Measurements from ENCODE around the gene MISP3.

The MISP3 gene

GRCh38 chr19:14119644-14120496 is 47.3 kb downstream of the MISP3 start:
- no peak for DNase-seq (ENCODE audit: low read depth in 2 of 2, low spot score in 1 of 2)

GRCh38 chr19:14120497-14120780 is 47.9 kb downstream of the MISP3 start:
- DNase-seq (ENCODE audit: low read depth in 2 of 2, low spot score in 1 of 2), result no peak

GRCh38 chr19:14122924-14123323 is 50.3 kb downstream of the MISP3 start:
- no peak for DNase-seq (ENCODE audit: low read depth in 2 of 2, low spot score in 1 of 2)
